C4-2B (cell line): ENCODE results near the gene CAMK2G.

Experiments
- CTCF ChIP-seq: fragments of 450-650 bp; conservative IDR thresholded peaks from 2 replicates; pipeline ENCODE4 v1.5.1; 2017; ENCODE audit warnings: mild to moderate bottlenecking
- ZFX ChIP-seq: fragments of 450-650 bp; IDR thresholded peaks from 2 replicates; pipeline ENCODE4 v1.6.1; 2017

- TF ChIP-seq CTCF: no peak
- no peak for TF ChIP-seq ZFX
These were observed 4.0 kb upstream of the CAMK2G start for GRCh38 chr10:73878365-73878764.
